Right lobe of liver (tissue), 4 donors: ENCODE results near the gene HSD11B2.

ENCODE experiments used
- CTCF ChIP-seq, 4 donors: fragments of 200-600 bp in 3 of 4; fragments of 450-650 bp in 1 of 4; IDR thresholded peaks; one replicate each; pipeline versions ENCODE4 v1.5.1 to v1.8.0; 2016 to 2022; ENCODE audit warnings: antibody characterized with exemption in 4 of 4, mild to moderate bottlenecking in 2 of 4
- POLR2A ChIP-seq: fragments of 450-650 bp; IDR thresholded peaks from one replicate; pipeline ENCODE4 v1.6.1; 2017; ENCODE audit warnings: antibody characterized with exemption, mild to moderate bottlenecking
- donor health status: DM: no; HTN: no; CAD: no.
- donor health status: DM: no; HTN: no; CAD: no.
- donor health status: DM: no; HTN: yes; CAD: no.

DNA sequence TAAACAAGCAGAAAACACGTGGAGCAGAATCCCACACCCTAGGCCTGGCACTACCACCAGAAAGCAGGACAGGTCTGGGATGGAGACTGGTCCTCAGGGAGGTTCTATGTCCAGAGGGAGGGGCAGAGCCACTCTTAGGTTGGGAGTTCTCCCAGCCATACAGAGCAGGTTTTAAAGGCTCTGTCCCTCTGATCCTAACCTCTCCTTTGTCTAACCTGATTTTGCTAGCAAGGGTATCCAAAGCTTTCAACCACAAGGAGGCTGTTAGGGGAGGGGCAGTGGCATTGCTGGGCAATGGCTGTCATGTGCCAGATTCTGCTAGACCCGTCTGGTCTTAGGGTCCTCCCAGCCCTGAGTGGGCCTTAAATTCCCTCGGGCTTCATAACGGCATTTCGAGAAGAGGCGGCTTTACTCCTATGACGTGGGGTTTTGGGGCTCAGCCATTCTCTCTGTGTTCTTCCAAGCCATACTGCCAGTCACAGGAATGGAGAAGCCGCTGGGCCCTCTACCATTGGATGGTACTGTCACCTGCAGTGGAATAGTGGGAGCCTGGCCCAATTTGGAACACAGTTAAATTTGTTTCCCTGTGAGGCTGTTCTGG lies 43.3 kb upstream of the HSD11B2 start:
- TF ChIP-seq CTCF (IDR thresholded peaks at IDR 0.05) (no peak), POLR2A (no peak)
